Fibroblast of upper back skin (primary cell): ENCODE measurements around the gene FAM53B.

Experiments
- DNase-seq: peaks from one replicate; pipeline ENCODE4 v3.0.0-alpha.2; 2013

Gene FAM53B

GRCh38 chr10:124725791-124726190 is 18.4 kb downstream of the FAM53B start:
- DNase-seq: no peak

- DNase-seq: no peak
Observed at GRCh38 chr10:124725171-124725631, 19.0 kb downstream of the FAM53B start.

- DNase-seq: no peak
Observed at GRCh38 chr10:124724279-124725027, 19.7 kb downstream of the FAM53B start.

DNA sequence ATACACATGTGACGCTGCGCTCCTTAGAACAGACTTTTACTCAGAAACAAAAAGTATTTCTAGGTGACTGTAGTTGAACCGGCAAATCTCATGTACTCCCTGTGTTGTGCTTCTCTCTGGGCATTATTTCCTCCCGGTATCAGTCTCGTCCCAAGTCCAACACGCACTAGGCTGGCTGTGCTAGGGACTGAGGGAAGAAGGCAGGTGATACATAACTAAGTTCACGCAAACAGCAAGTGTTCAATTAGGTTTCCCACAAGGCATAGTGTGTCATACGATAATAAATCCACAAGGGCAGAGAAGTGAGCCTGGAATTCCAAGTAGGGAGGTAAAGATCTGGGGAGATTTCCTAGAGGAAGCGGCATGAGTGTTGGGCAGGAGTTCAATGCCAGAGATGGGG is 20.4 kb downstream of the FAM53B start:
- no peak for DNase-seq

- DNase-seq: no peak
Observed at GRCh38 chr10:124722798-124723783, 21.1 kb downstream of the FAM53B start.

GRCh38 chr10:124721330-124722045 is 22.7 kb downstream of the FAM53B start:
- DNase-seq: no peak

- peak; percentile 48 for DNase-seq
Observed at GRCh38 chr10:124719213-124719851, 24.8 kb downstream of the FAM53B start.

GRCh38 chr10:124717911-124718741 is 26.1 kb downstream of the FAM53B start:
- no peak for DNase-seq

- DNase-seq: no peak
Observed at GRCh38 chr10:124717041-124717757, 27.0 kb downstream of the FAM53B start.

DNA sequence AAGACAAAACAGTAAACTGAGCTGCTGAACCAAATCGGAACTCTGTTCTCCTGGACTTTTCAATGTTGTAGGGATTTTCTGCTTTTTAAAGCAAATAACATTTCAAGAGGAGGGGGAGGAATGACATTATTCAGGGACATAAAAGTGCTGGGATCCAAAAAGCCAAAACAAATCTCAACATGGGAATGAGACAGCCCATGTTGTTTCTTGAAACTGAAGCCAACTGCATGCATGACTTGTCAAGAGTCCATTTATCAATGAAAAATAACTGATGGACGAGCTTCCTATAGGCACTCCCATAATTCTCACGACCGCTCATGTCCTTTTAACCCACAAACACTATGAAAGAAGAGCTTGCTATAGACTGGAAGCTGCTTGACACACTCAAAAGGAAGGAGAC is 27.8 kb downstream of the FAM53B start:
- DNase-seq: no peak

DNA sequence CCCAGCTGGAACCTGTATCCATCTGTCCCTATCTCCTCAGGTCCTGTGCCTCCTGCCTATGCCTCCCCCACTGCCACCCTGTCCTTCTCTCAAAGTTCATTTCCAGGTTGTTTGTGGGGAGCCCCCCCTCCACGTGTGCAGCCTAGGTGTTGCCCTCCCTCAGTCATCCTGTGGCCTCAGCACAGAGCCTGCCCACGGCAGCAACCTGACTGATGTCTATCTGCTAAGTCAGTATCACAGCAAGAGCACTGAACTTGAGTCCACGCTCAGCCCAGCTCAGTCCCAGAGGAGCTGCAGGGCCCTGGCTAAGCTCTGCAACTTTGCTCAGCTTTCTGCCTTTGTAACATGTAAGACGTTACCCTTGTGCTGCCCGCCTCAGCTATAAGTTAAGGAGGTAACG is 28.7 kb downstream of the FAM53B start:
- no peak for DNase-seq

- no peak for DNase-seq
Observed at GRCh38 chr10:124713679-124714255, 30.4 kb downstream of the FAM53B start.

GRCh38 chr10:124712704-124713407 is 31.3 kb downstream of the FAM53B start:
- no peak for DNase-seq

DNA sequence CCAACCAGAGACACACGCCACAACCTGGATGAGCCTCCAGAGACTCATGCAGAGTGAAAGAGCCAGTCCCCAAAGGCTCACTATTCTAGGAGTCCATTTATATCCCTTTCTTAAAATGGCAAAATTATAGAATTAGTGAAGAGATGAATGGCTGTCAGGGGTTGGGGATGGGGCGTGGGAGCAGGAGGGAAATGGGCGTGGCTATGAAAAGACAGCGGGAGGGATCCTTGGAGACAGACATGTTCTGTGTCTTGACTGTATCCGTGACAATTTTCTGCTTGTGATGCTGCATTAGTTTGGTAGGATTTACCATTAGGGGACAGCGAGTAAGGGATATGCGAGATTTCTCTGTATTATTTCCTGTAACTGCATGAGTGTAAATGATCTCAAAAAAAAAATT is 33.0 kb downstream of the FAM53B start:
- DNase-seq: no peak

GRCh38 chr10:124710266-124710881 is 33.8 kb downstream of the FAM53B start:
- no peak for DNase-seq

GRCh38 chr10:124709861-124710260 is 34.3 kb downstream of the FAM53B start:
- no peak for DNase-seq

DNA sequence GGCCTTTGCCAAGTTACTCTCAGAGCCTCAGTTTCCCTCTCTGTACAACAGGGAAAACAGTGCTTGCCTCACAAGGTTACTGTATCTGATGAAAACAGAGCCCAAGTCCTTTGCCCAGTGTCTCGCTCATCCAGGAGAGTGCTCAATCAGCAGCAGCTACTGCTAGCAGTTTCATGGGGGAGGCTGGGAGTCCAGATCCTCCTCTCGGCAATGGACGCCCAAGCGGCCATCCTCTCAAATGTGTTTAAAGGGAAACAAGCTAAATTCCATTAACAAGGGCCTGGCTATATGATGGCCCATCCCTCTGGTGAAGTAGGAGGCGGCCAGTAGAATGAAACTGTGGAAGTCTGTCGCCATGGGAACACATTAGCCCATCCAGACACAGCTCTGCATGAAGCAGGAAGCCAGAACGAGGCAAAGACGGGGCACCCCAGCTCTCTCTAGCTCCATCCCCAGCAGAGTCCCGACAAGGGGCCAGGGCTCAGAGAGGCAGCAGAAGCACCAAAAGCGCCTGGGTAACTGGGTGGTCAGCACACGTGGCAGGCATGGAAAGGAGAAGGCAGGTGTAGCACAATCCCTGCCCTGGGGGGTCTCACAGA is 35.2 kb downstream of the FAM53B start:
- no peak for DNase-seq

DNA sequence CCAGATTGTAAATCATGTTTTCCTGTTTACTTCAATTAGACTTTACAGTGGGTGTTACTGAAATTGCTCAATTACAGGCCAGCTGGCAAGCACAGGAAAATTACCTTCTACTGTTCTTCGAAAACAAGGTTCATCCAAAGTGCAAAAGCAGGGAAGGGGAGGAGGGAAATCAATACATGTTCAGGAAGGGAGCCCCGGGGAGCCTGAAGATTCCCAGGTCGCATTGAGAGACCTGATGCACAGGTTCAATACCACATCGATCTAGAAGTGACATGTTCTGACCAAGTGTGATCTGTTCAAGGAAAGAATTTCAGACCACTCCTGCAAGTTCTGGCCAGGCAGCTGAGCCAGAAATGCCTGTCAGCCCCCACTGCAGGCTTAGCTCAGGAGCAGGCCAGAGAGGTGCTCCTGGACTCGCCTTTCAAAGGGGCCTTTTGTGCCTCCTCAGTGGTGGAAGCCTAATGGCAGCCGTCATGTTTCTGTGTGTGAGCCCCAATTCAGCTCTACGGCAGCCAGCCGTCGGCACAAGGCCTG is 35.9 kb downstream of the FAM53B start:
- DNase-seq: no peak

- DNase-seq: no peak
Observed at GRCh38 chr10:124707551-124707950, 36.6 kb downstream of the FAM53B start.
